HepG2 (cell line): ENCODE data around the gene PFN2. TPM values are rescaled to one million over a fixed set of nuclear protein-coding genes. Genes with fewer than 3 reads are reported as not detected.

Experiments
- ARHGAP35 ChIP-seq: sonication (generic); formaldehyde crosslinking; IDR thresholded peaks from 2 replicates; pipeline ENCODE4 v1.9.0; 2022; ENCODE audit warnings: mild to moderate bottlenecking, inconsistent platforms, moderate library complexity, missing genetic modification reagents, borderline replicate concordance
- CHCHD3 ChIP-seq: sonication (generic); formaldehyde crosslinking; IDR thresholded peaks from 2 replicates; pipeline ENCODE4 v1.8.0; 2022; ENCODE audit warnings: mild to moderate bottlenecking, missing genetic modification reagents, moderate library complexity
- GATA4 ChIP-seq: sonication (generic); IDR thresholded peaks from 2 replicates; pipeline ENCODE4 v1.6.1; 2016; ENCODE audit warnings: antibody characterized with exemption, low read depth, borderline replicate concordance
- IKZF5 ChIP-seq: IDR thresholded peaks from 2 replicates; pipeline ENCODE4 v1.6.1; 2018; ENCODE audit warnings: missing genetic modification reagents, mild to moderate bottlenecking, missing compliant biosample characterization
- MAFG ChIP-seq: sonication (generic); formaldehyde crosslinking; IDR thresholded peaks from 2 replicates; pipeline ENCODE4 v1.5.1; 2020; ENCODE audit warnings: mild to moderate bottlenecking, missing genetic modification reagents
- MEF2D ChIP-seq: sonication (generic); formaldehyde crosslinking; IDR thresholded peaks from 2 replicates; pipeline ENCODE4 v1.5.1; 2020; ENCODE audit warnings: mild to moderate bottlenecking, missing genetic modification reagents
- MTF2 ChIP-seq: sonication (generic); formaldehyde crosslinking; IDR thresholded peaks from 2 replicates; pipeline ENCODE4 v1.5.0; 2020; ENCODE audit warnings: missing genetic modification reagents, borderline replicate concordance
- SMARCE1 ChIP-seq: fragments of 450-650 bp; IDR thresholded peaks from 2 replicates; pipeline ENCODE4 v1.6.1; 2017; ENCODE audit warnings: borderline replicate concordance
- SNAPC4 ChIP-seq: sonication (generic); formaldehyde crosslinking; IDR thresholded peaks from 2 replicates; pipeline ENCODE4 v1.4.0; 2020; ENCODE audit warnings: mild to moderate bottlenecking, missing genetic modification reagents
- SOX6 ChIP-seq, 2 experiments: fragments of 450-650 bp in 1 of 2; sonication (generic) in 1 of 2; formaldehyde crosslinking in 1 of 2; IDR thresholded peaks; 2 replicates each; pipeline versions ENCODE4 v1.4.0 to v1.6.1; 2017 to 2020; ENCODE audit warnings: antibody characterized with exemption in 1 of 2, mild to moderate bottlenecking in 1 of 2, missing genetic modification reagents in 1 of 2
- XBP1 ChIP-seq: sonication (generic); formaldehyde crosslinking; IDR thresholded peaks from 2 replicates; pipeline ENCODE4 v1.5.0; 2020; ENCODE audit warnings: missing genetic modification reagents
- ZC3H13 ChIP-seq: sonication (generic); formaldehyde crosslinking; IDR thresholded peaks from 2 replicates; pipeline ENCODE4 v1.8.1; 2023; ENCODE audit warnings: mild to moderate bottlenecking, missing genetic modification reagents, moderate library complexity
- ZFP36L2 ChIP-seq: sonication (generic); formaldehyde crosslinking; IDR thresholded peaks from 2 replicates; pipeline ENCODE4 v1.4.0; 2020; ENCODE audit warnings: missing genetic modification reagents
- ZNF101 ChIP-seq: sonication (generic); formaldehyde crosslinking; IDR thresholded peaks from 2 replicates; pipeline ENCODE4 v1.4.0; 2020; ENCODE audit warnings: mild to moderate bottlenecking, low read depth, missing genetic modification reagents, borderline replicate concordance
- ZNF367 ChIP-seq: sonication (generic); formaldehyde crosslinking; IDR thresholded peaks from 2 replicates; pipeline ENCODE4 v1.4.0; 2020; ENCODE audit warnings: missing genetic modification reagents, borderline replicate concordance
- ZNF556 ChIP-seq: sonication (generic); formaldehyde crosslinking; IDR thresholded peaks from 2 replicates; pipeline ENCODE4 v1.4.0; 2020; ENCODE audit warnings: mild to moderate bottlenecking, missing genetic modification reagents, borderline replicate concordance
- ZNF770 ChIP-seq: sonication (generic); formaldehyde crosslinking; IDR thresholded peaks from 2 replicates; pipeline ENCODE4 v1.5.0; 2020; ENCODE audit warnings: mild to moderate bottlenecking, missing genetic modification reagents
- ZXDC ChIP-seq: sonication (generic); formaldehyde crosslinking; IDR thresholded peaks from 2 replicates; pipeline ENCODE4 v1.5.0; 2020; ENCODE audit warnings: mild to moderate bottlenecking, missing genetic modification reagents
- polyA plus RNA-seq, 8 experiments: library from polyadenylated mRNA; depleted of rRNA in 3 of 8; stranded (reverse) in 7 of 8; unstranded in 1 of 8; fragments of >200 nt; fragmentation: Illumina TruSeq in 4 of 8; extraction: Trizol in 4 of 8; gene quantifications; 2 replicates each; pipeline versions ENCODE4 v1.2.1 to v1.2.3, GENCODE V29; 2011 to 2016; ENCODE audit warnings: low read depth in 4 of 8, missing spikeins in 1 of 8, mixed read lengths in 1 of 8; ENCODE audit not compliant: insufficient read depth in 1 of 8
- total RNA-seq, 5 experiments: library from RNA; depleted of rRNA; stranded (reverse); fragments of >200 nt; fragmentation: Illumina TruSeq; extraction: Trizol; gene quantifications; 2 replicates each; pipeline ENCODE4 v1.2.3, GENCODE V29; 2016; ENCODE audit warnings: low read depth in 1 of 5

Gene PFN2
- total and polyA plus RNA-seq, 2 of the 13 experiments (the other 11 are each of a cell fraction or from before 2014, with no cell fraction given), result 57.3 to 150 TPM

- TF ChIP-seq ZNF770 (CRISPR knock-in tag) (no peak), MEF2D (no peak), MAFG (CRISPR knock-in tag) (no peak), MTF2 (peak; percentile 66; the same call in 1 of the 2 replicates), GATA4 (no peak), ZNF367 (CRISPR knock-in tag) (no peak), CHCHD3 (peak; percentile 95), ZFP36L2 (CRISPR knock-in tag) (no peak), XBP1 (0 out of 2 replicates have a peak, but pooled peaks have one; percentile 30), SMARCE1 (no peak), ARHGAP35 (CRISPR knock-in tag) (no peak; the same call in 1 of the 2 replicates), ZC3H13 (CRISPR knock-in tag) (peak; percentile 97), ZNF101 (no peak), IKZF5 (CRISPR knock-in tag) (no peak), SOX6 (IDR thresholded peaks at IDR 0.05) (no peak), SOX6 (CRISPR knock-in tag; IDR thresholded peaks at IDR 0.05) (no peak), SNAPC4 (no peak), ZNF556 (no peak), ZXDC (CRISPR knock-in tag) (no peak)
Measured at GRCh38 chr3:149970716-149971402, at the start of gene PFN2 (continued).
